ENCODE results near the gene FABP3. TPM values are rescaled to one million over a fixed set of nuclear protein-coding genes. Genes with fewer than 3 reads are reported as not detected.
A peak's percentile ranks its signal among the peaks of the same experiment; 100 is the strongest.

The FABP3 gene
- total RNA-seq (2012; rRNA removed), result 62.9 and 214 TPM in 2 replicates

GRCh38 chr1:31373056-31373896, at the start of gene FABP3:
FABP3 (minus strand) TSS chr1:31373076; CDS start chr1:31373014, 62 bp downstream.
- Histone ChIP-seq H3K9me3 (replicated peaks; ENCODE audit: low read length) (no peaks in the 10 kb centered on the region), H3K4me2 (ENCODE audit: low read length) (peak within 1 kb of the TSS; percentile 83), H3K36me3 (ENCODE audit: insufficient read depth, low read length) (no peaks in the 10 kb centered on the region), H3K27me3 (ENCODE audit: control insufficient read depth, insufficient read depth, low read length) (no peaks in the 10 kb centered on the region), H3K4me1 (ENCODE audit: control insufficient read depth, insufficient read depth, low read length) (peaks cover 38% of the 10 kb centered on the region), H3K4me3 (ENCODE audit: low read length) (peak within 1 kb of the TSS; percentile 70), H3K9ac (ENCODE audit: low read depth, low read length) (peak within 1 kb of the TSS; percentile 67)

- peak overlapping the region; percentile 18 for H3K9ac ChIP-seq (ENCODE audit: low read depth, low read length)
- no peaks in the 10 kb centered on the region for H3K9me3 ChIP-seq (replicated peaks; ENCODE audit: low read length)
- H3K36me3 ChIP-seq (ENCODE audit: insufficient read depth, low read length), result peaks cover 5% of the 10 kb centered on the region
- H3K4me1 ChIP-seq (ENCODE audit: control insufficient read depth, insufficient read depth, low read length), result peaks cover 12% of the 10 kb centered on the region
- no peak overlapping the region for H3K4me3 ChIP-seq (ENCODE audit: low read length)
- H3K27me3 ChIP-seq (ENCODE audit: control insufficient read depth, insufficient read depth, low read length), result no peaks in the 10 kb centered on the region
- no peak overlapping the region for H3K4me2 ChIP-seq (ENCODE audit: low read length)
Measured at GRCh38 chr1:31421371-31422040, 48.6 kb upstream of the FABP3 start.

GRCh38 chr1:31420716-31421115, 47.8 kb upstream of the FABP3 start:
- Histone ChIP-seq H3K4me3 (ENCODE audit: low read length) (no peak overlapping the region), H3K4me1 (ENCODE audit: control insufficient read depth, insufficient read depth, low read length) (peaks cover 12% of the 10 kb centered on the region), H3K4me2 (ENCODE audit: low read length) (no peak overlapping the region), H3K9me3 (replicated peaks; ENCODE audit: low read length) (no peaks in the 10 kb centered on the region), H3K36me3 (ENCODE audit: insufficient read depth, low read length) (no peaks in the 10 kb centered on the region), H3K27me3 (ENCODE audit: control insufficient read depth, insufficient read depth, low read length) (no peaks in the 10 kb centered on the region), H3K9ac (ENCODE audit: low read depth, low read length) (no peak overlapping the region)

GRCh38 chr1:31418626-31419323, 45.9 kb upstream of the FABP3 start:
- H3K27me3 ChIP-seq (ENCODE audit: control insufficient read depth, insufficient read depth, low read length), result no peaks in the 10 kb centered on the region
- no peak overlapping the region for H3K4me3 ChIP-seq (ENCODE audit: low read length)
- H3K4me1 ChIP-seq (ENCODE audit: control insufficient read depth, insufficient read depth, low read length), result peaks cover 18% of the 10 kb centered on the region
- no peak overlapping the region for H3K4me2 ChIP-seq (ENCODE audit: low read length)
- no peak overlapping the region for H3K9ac ChIP-seq (ENCODE audit: low read depth, low read length)
- no peaks in the 10 kb centered on the region for H3K9me3 ChIP-seq (replicated peaks; ENCODE audit: low read length)
- H3K36me3 ChIP-seq (ENCODE audit: insufficient read depth, low read length), result no peaks in the 10 kb centered on the region

GRCh38 chr1:31417148-31417547, 44.3 kb upstream of the FABP3 start:
- H3K9me3 ChIP-seq (replicated peaks; ENCODE audit: low read length), result no peaks in the 10 kb centered on the region
- H3K27me3 ChIP-seq (ENCODE audit: control insufficient read depth, insufficient read depth, low read length), result no peaks in the 10 kb centered on the region
- peaks cover 21% of the 10 kb centered on the region for H3K4me1 ChIP-seq (ENCODE audit: control insufficient read depth, insufficient read depth, low read length)
- H3K4me3 ChIP-seq (ENCODE audit: low read length), result no peak overlapping the region
- H3K9ac ChIP-seq (ENCODE audit: low read depth, low read length), result no peak overlapping the region
- H3K36me3 ChIP-seq (ENCODE audit: insufficient read depth, low read length), result no peaks in the 10 kb centered on the region
- no peak overlapping the region for H3K4me2 ChIP-seq (ENCODE audit: low read length)

- H3K27me3 ChIP-seq (ENCODE audit: control insufficient read depth, insufficient read depth, low read length), result no peaks in the 10 kb centered on the region
- peaks cover 17% of the 10 kb centered on the region for H3K4me1 ChIP-seq (ENCODE audit: control insufficient read depth, insufficient read depth, low read length)
- H3K4me2 ChIP-seq (ENCODE audit: low read length), result no peak overlapping the region
- H3K36me3 ChIP-seq (ENCODE audit: insufficient read depth, low read length), result no peaks in the 10 kb centered on the region
- no peak overlapping the region for H3K9ac ChIP-seq (ENCODE audit: low read depth, low read length)
- no peaks in the 10 kb centered on the region for H3K9me3 ChIP-seq (replicated peaks; ENCODE audit: low read length)
- H3K4me3 ChIP-seq (ENCODE audit: low read length), result no peak overlapping the region
Measured at GRCh38 chr1:31416101-31416736, 43.3 kb upstream of the FABP3 start.

- Histone ChIP-seq H3K4me2 (ENCODE audit: low read length) (no peak overlapping the region), H3K27me3 (ENCODE audit: control insufficient read depth, insufficient read depth, low read length) (no peaks in the 10 kb centered on the region), H3K4me1 (ENCODE audit: control insufficient read depth, insufficient read depth, low read length) (peaks cover 22% of the 10 kb centered on the region), H3K4me3 (ENCODE audit: low read length) (no peak overlapping the region), H3K9me3 (replicated peaks; ENCODE audit: low read length) (no peaks in the 10 kb centered on the region), H3K36me3 (ENCODE audit: insufficient read depth, low read length) (no peaks in the 10 kb centered on the region), H3K9ac (ENCODE audit: low read depth, low read length) (no peak overlapping the region)
Measured at GRCh38 chr1:31415658-31416057, 42.8 kb upstream of the FABP3 start.

- Histone ChIP-seq H3K27me3 (ENCODE audit: control insufficient read depth, insufficient read depth, low read length) (no peaks in the 10 kb centered on the region), H3K4me3 (ENCODE audit: low read length) (no peak overlapping the region), H3K9ac (ENCODE audit: low read depth, low read length) (no peak overlapping the region)
Measured at GRCh38 chr1:31414980-31415370, 42.1 kb upstream of the FABP3 start.

GRCh38 chr1:31413405-31414001, 40.6 kb upstream of the FABP3 start:
- H3K4me1 ChIP-seq (ENCODE audit: control insufficient read depth, insufficient read depth, low read length), result peaks cover 34% of the 10 kb centered on the region
- H3K27me3 ChIP-seq (ENCODE audit: control insufficient read depth, insufficient read depth, low read length), result no peaks in the 10 kb centered on the region

More at GRCh38 chr1:31414980-31415370, 42.1 kb upstream of the FABP3 start:
- Histone ChIP-seq H3K4me1 (ENCODE audit: control insufficient read depth, insufficient read depth, low read length) (peaks cover 29% of the 10 kb centered on the region), H3K4me2 (ENCODE audit: low read length) (peak overlapping the region; percentile 97), H3K9me3 (replicated peaks; ENCODE audit: low read length) (no peaks in the 10 kb centered on the region), H3K36me3 (ENCODE audit: insufficient read depth, low read length) (no peaks in the 10 kb centered on the region)

GRCh38 chr1:31412732-31413404, 40.0 kb upstream of the FABP3 start, which contains the start of gene SERINC2:
SERINC2 (plus strand) TSS chr1:31413213; CDS start chr1:31413266, 53 bp downstream.
- Histone ChIP-seq H3K4me2 (ENCODE audit: low read length) (peak within 1 kb of the TSS; percentile 97), H3K9me3 (replicated peaks; ENCODE audit: low read length) (no peaks in the 10 kb centered on the region), H3K36me3 (ENCODE audit: insufficient read depth, low read length) (no peaks in the 10 kb centered on the region), H3K4me1 (ENCODE audit: control insufficient read depth, insufficient read depth, low read length) (peaks cover 34% of the 10 kb centered on the region), H3K9ac (ENCODE audit: low read depth, low read length) (peak within 1 kb of the TSS; percentile 94), H3K4me3 (ENCODE audit: low read length) (peak within 1 kb of the TSS; percentile 92), H3K27me3 (ENCODE audit: control insufficient read depth, insufficient read depth, low read length) (no peaks in the 10 kb centered on the region)

More at GRCh38 chr1:31413405-31414001, 40.6 kb upstream of the FABP3 start:
- Histone ChIP-seq H3K36me3 (ENCODE audit: insufficient read depth, low read length) (no peaks in the 10 kb centered on the region), H3K4me3 (ENCODE audit: low read length) (peak overlapping the region; percentile 92), H3K9me3 (replicated peaks; ENCODE audit: low read length) (no peaks in the 10 kb centered on the region), H3K9ac (ENCODE audit: low read depth, low read length) (peak overlapping the region; percentile 94), H3K4me2 (ENCODE audit: low read length) (peak overlapping the region; percentile 97)
